Ishikawa (cell line): ENCODE results near the gene ARAP1.

ENCODE experiments used
- CEBPB ChIP-seq: IDR thresholded peaks from 2 replicates; pipeline ENCODE4 v1.6.1; 2012
- CREB1 ChIP-seq: IDR thresholded peaks from 2 replicates; pipeline ENCODE4 v1.6.1; 2012; ENCODE audit warnings: low read depth
- NFIC ChIP-seq: IDR thresholded peaks from 2 replicates; pipeline ENCODE4 v1.6.1; 2012
- RAD21 ChIP-seq: IDR thresholded peaks from 2 replicates; pipeline ENCODE4 v1.6.1; 2012; ENCODE audit warnings: low read depth
- REST ChIP-seq: IDR thresholded peaks from 2 replicates; pipeline ENCODE4 v1.6.1; 2012; ENCODE audit warnings: low read depth, mild to moderate bottlenecking
- TAF1 ChIP-seq: IDR thresholded peaks from 2 replicates; pipeline ENCODE4 v1.6.1; 2012; ENCODE audit warnings: low read depth, mild to moderate bottlenecking

- TF ChIP-seq REST (no peak), CREB1 (no peak), TAF1 (no peak), NFIC (no peak), CEBPB (no peak), RAD21 (no peak)
Observed at GRCh38 chr11:72637198-72637597, 115.0 kb downstream of the ARAP1 start.
